ENCODE data around the gene ACSL6. TPM values are rescaled to one million over a fixed set of nuclear protein-coding genes. Genes with fewer than 3 reads are reported as not detected.

Gene ACSL6
- total RNA-seq, 1 donor from 2014 or later = 0.19 TPM

GRCh38 chr5:132044207-132044606 is 32.7 kb upstream of the ACSL6 start:
- peaks cover 18% of the 10 kb centered on the region for H3K27me3 Mint-ChIP-seq
- TF ChIP-seq, protein P1, sequence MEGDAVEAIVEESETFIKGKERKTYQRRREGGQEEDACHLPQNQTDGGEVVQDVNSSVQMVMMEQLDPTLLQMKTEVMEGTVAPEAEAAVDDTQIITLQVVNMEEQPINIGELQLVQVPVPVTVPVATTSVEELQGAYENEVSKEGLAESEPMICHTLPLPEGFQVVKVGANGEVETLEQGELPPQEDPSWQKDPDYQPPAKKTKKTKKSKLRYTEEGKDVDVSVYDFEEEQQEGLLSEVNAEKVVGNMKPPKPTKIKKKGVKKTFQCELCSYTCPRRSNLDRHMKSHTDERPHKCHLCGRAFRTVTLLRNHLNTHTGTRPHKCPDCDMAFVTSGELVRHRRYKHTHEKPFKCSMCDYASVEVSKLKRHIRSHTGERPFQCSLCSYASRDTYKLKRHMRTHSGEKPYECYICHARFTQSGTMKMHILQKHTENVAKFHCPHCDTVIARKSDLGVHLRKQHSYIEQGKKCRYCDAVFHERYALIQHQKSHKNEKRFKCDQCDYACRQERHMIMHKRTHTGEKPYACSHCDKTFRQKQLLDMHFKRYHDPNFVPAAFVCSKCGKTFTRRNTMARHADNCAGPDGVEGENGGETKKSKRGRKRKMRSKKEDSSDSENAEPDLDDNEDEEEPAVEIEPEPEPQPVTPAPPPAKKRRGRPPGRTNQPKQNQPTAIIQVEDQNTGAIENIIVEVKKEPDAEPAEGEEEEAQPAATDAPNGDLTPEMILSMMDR (IDR thresholded peaks at IDR 0.05; ENCODE audit: unreplicated experiment) = no peak
- DNase-seq (ENCODE audit: low spot score, unreplicated experiment) = no peak
- H3K27ac Mint-ChIP-seq = no peak overlapping the region
- H3K4me1 Mint-ChIP-seq (ENCODE audit: low read depth) = no peaks in the 10 kb centered on the region
- H3K36me3 Mint-ChIP-seq (ENCODE audit: insufficient read depth) = no peaks in the 10 kb centered on the region
- H3K4me3 Mint-ChIP-seq (ENCODE audit: low read depth) = no peak overlapping the region
- no peaks in the 10 kb centered on the region for H3K9me3 Mint-ChIP-seq (ENCODE audit: low read depth)

DNA sequence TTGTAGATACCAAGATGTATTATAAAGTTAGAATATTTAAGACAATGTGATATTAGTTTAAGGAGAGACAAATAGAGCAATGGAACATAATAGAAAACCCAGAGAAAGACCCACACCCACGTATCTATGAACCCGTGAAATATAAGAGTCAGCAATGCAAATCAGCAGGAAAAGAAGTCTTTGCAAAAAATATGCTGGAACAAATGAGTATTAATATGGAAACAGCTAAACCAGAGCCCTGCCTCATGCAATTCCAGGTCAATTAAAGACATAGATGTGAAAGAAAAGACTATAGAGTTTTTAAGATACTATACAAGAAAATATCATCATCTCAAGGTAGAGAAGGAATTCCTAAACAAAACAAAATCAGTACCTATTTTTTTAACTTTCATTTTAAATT is 25.9 kb upstream of the ACSL6 start:
- no peak for DNase-seq (ENCODE audit: low spot score, unreplicated experiment)
- Mint-ChIP-seq H3K4me3 (ENCODE audit: low read depth) (no peak overlapping the region), H3K36me3 (ENCODE audit: insufficient read depth) (no peaks in the 10 kb centered on the region), H3K9me3 (ENCODE audit: low read depth) (peaks cover 4% of the 10 kb centered on the region), H3K27me3 (peaks cover 32% of the 10 kb centered on the region), H3K4me1 (ENCODE audit: low read depth) (no peaks in the 10 kb centered on the region), H3K27ac (no peak overlapping the region)
- TF ChIP-seq, protein P1 (IDR thresholded peaks at IDR 0.05; ENCODE audit: unreplicated experiment) = no peak

- DNase-seq (ENCODE audit: low spot score, unreplicated experiment) = no peak
- no peaks in the 10 kb centered on the region for H3K36me3 Mint-ChIP-seq (ENCODE audit: insufficient read depth)
- TF ChIP-seq, protein P1 (IDR thresholded peaks at IDR 0.05; ENCODE audit: unreplicated experiment) = no peak
- no peak overlapping the region for H3K27ac Mint-ChIP-seq
- H3K27me3 Mint-ChIP-seq = peaks cover 19% of the 10 kb centered on the region
- H3K4me1 Mint-ChIP-seq (ENCODE audit: low read depth) = no peaks in the 10 kb centered on the region
- no peaks in the 10 kb centered on the region for H3K9me3 Mint-ChIP-seq (ENCODE audit: low read depth)
- no peak overlapping the region for H3K4me3 Mint-ChIP-seq (ENCODE audit: low read depth)
Measured at GRCh38 chr5:132033122-132033521, 21.7 kb upstream of the ACSL6 start.

DNA sequence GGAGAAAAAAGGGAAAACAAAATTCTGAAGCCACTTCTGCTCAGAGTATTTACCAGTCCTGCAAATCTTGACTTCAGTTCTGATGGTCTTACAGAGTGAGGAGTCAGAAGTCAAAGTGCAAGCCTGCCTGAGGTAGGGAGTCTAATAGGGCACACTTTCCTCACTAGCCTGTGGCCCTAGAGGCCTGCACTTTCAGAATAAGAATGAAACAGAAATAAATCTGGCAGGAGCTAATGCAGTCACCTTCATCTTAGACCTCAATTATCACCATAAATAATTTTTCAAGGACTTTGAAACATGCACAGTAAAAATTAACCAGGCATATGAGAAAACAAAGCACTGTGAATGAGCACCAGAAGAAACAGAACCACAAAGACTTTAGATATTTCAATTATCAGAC is 20.7 kb upstream of the ACSL6 start:
- H3K36me3 Mint-ChIP-seq (ENCODE audit: insufficient read depth) = no peaks in the 10 kb centered on the region
- no peaks in the 10 kb centered on the region for H3K4me1 Mint-ChIP-seq (ENCODE audit: low read depth)
- no peaks in the 10 kb centered on the region for H3K9me3 Mint-ChIP-seq (ENCODE audit: low read depth)
- TF ChIP-seq, protein P1 (IDR thresholded peaks at IDR 0.05; ENCODE audit: unreplicated experiment) = no peak
- peaks cover 19% of the 10 kb centered on the region for H3K27me3 Mint-ChIP-seq
- H3K4me3 Mint-ChIP-seq (ENCODE audit: low read depth) = no peak overlapping the region
- no peak overlapping the region for H3K27ac Mint-ChIP-seq
- DNase-seq (ENCODE audit: low spot score, unreplicated experiment) = no peak

- no peaks in the 10 kb centered on the region for H3K4me1 Mint-ChIP-seq (ENCODE audit: low read depth)
- H3K27me3 Mint-ChIP-seq = peaks cover 19% of the 10 kb centered on the region
- H3K36me3 Mint-ChIP-seq (ENCODE audit: insufficient read depth) = no peaks in the 10 kb centered on the region
- H3K27ac Mint-ChIP-seq = no peak overlapping the region
- H3K9me3 Mint-ChIP-seq (ENCODE audit: low read depth) = no peaks in the 10 kb centered on the region
- TF ChIP-seq, protein P1 (IDR thresholded peaks at IDR 0.05; ENCODE audit: unreplicated experiment) = no peak
- no peak for DNase-seq (ENCODE audit: low spot score, unreplicated experiment)
- H3K4me3 Mint-ChIP-seq (ENCODE audit: low read depth) = no peak overlapping the region
Measured at GRCh38 chr5:132030610-132031009, 19.2 kb upstream of the ACSL6 start.

All from progenitor cell of endocrine pancreas (in vitro differentiated cells).